A549 (cell line): ENCODE data around the gene ARHGAP27. TPM values are rescaled to one million over a fixed set of nuclear protein-coding genes. Genes with fewer than 3 reads are reported as not detected.

Source experiments
- ATAC-seq, 2 experiments: fragments of 200-7000 bp in 1 of 2; fragments of >200 bp in 1 of 2; cut with Nextera tagmentation in 1 of 2; cut with Tn5 transposase in 1 of 2; 3 replicates each; pipeline versions ENCODE4 v1.8.0 to v1.9.1; 2018 to 2020; ENCODE audit warnings: mild to moderate bottlenecking in 1 of 2, moderate library complexity in 1 of 2
- CTCF ChIA-PET: fragments of 300-600 bp; sonication (Branson Sonifier 250); formaldehyde crosslinking; extraction: SDS; loops from one replicate; lab custom pipeline; 2021; ENCODE audit warnings: antibody characterized with exemption, inconsistent platforms; lab: Yijun Ruan, JAX
- POLR2A ChIA-PET: fragments of 350-600 bp; formaldehyde crosslinking; extraction: SDS; loops from one replicate; lab custom pipeline; 2021; ENCODE audit warnings: antibody characterized with exemption, inconsistent platforms; lab: Yijun Ruan, JAX
- DNase-seq, 2 experiments: peaks; one replicate each; pipeline versions ENCODE4 v3.0.0 to v3.0.0-alpha.2; 2011 to 2016; ENCODE audit warnings: low read depth in 1 of 2, low spot score in 1 of 2
- FAIRE-seq: peaks from 2 replicates; lab custom pipeline; 2011; peaks lifted over from hg19 to GRCh38; lab: Jason Lieb, UNC
- H3K27ac ChIP-seq, 2 experiments: fragments of >200 bp; sonication (Bioruptor Twin); formaldehyde crosslinking; 3 replicates each; pipeline ENCODE4 v1.5.1; 2016 to 2017
- H3K4me1 ChIP-seq: fragments of >200 bp; sonication (Bioruptor Twin); formaldehyde crosslinking; 3 replicates; pipeline ENCODE4 v1.6.1; 2016
- H3K4me2 ChIP-seq: fragments of >200 bp; sonication (Bioruptor Twin); formaldehyde crosslinking; 3 replicates; pipeline ENCODE4 v1.6.1; 2016
- H3K4me3 ChIP-seq: fragments of >200 bp; sonication (Bioruptor Twin); formaldehyde crosslinking; 3 replicates; pipeline ENCODE4 v1.5.1; 2016
- H3K9me3 ChIP-seq: fragments of >200 bp; sonication (Bioruptor Twin); formaldehyde crosslinking; 3 replicates; pipeline ENCODE4 v1.6.1; 2016
- CBX8 ChIP-seq: fragments of 200-600 bp; sonication (generic); IDR thresholded peaks from 2 replicates; pipeline ENCODE4 v1.6.1; 2016
- CHD2 ChIP-seq: fragments of 150-350 bp; IDR thresholded peaks from 2 replicates; pipeline ENCODE4 v1.6.1; 2014; ENCODE audit warnings: low read length; ENCODE audit not compliant: partially characterized antibody
- EHMT2 ChIP-seq: fragments of 200-600 bp; sonication (generic); IDR thresholded peaks from 2 replicates; pipeline ENCODE4 v1.6.1; 2016; ENCODE audit warnings: antibody characterized with exemption, low read depth, mild to moderate bottlenecking, moderate library complexity
- EP300 ChIP-seq, 2 experiments: fragments of >200 bp; sonication (Bioruptor Twin); formaldehyde crosslinking; IDR thresholded peaks; 2 replicates in 1 of 2; 3 replicates in 1 of 2; pipeline ENCODE4 v1.6.1; 2016 to 2017
- ESRRA ChIP-seq: fragments of 150-350 bp; IDR thresholded peaks from 2 replicates; pipeline ENCODE4 v1.6.1; 2014; ENCODE audit warnings: mild to moderate bottlenecking, low read length, borderline replicate concordance
- FOSB ChIP-seq: fragments of 250-450 bp; sonication (Bioruptor Pico); IDR thresholded peaks from 2 replicates; pipeline ENCODE4 v1.5.0; 2020; ENCODE audit warnings: mild to moderate bottlenecking, moderate library complexity
- FOXS1 ChIP-seq: fragments of 250-450 bp; sonication (Bioruptor Pico); IDR thresholded peaks from 2 replicates; pipeline ENCODE4 v1.5.0; 2020; ENCODE audit warnings: mild to moderate bottlenecking, moderate library complexity
- HDAC2 ChIP-seq: fragments of 200-600 bp; sonication (generic); IDR thresholded peaks from 2 replicates; pipeline ENCODE4 v1.6.1; 2016
- HOXB13 ChIP-seq: fragments of 250-450 bp; sonication (Bioruptor Pico); IDR thresholded peaks from 2 replicates; pipeline ENCODE4 v1.5.0; 2020; ENCODE audit warnings: low read depth, mild to moderate bottlenecking, moderate library complexity
- HOXB5 ChIP-seq: fragments of 250-450 bp; sonication (Bioruptor Pico); IDR thresholded peaks from 2 replicates; pipeline ENCODE4 v1.5.0; 2020; ENCODE audit warnings: mild to moderate bottlenecking, moderate library complexity
- JUN ChIP-seq, 2 experiments: fragments of >200 bp; sonication (Bioruptor Twin); formaldehyde crosslinking; IDR thresholded peaks; 2 replicates in 1 of 2; 3 replicates in 1 of 2; pipeline ENCODE4 v1.6.1; 2016 to 2017
- MAZ ChIP-seq: fragments of 150-350 bp; IDR thresholded peaks from 2 replicates; pipeline ENCODE4 v1.6.1; 2014; ENCODE audit warnings: antibody characterized with exemption, low read depth, low read length, borderline replicate concordance
- MYC ChIP-seq: IDR thresholded peaks from 2 replicates; pipeline ENCODE4 v1.6.1; 2012; ENCODE audit warnings: mild to moderate bottlenecking, inconsistent platforms, low read length, improper control_type of control experiment, borderline replicate concordance
- NPAS2 ChIP-seq: fragments of 250-450 bp; sonication (Bioruptor Pico); IDR thresholded peaks from 2 replicates; pipeline ENCODE4 v1.8.0; 2022; ENCODE audit warnings: mild to moderate bottlenecking, moderate library complexity, borderline replicate concordance
- POLR2A ChIP-seq: IDR thresholded peaks from 2 replicates; pipeline ENCODE4 v1.6.1; 2012; ENCODE audit warnings: mild to moderate bottlenecking, low read length
- POLR2AphosphoS2 ChIP-seq: conservative IDR thresholded peaks from 2 replicates; pipeline ENCODE4 v1.6.1; 2012; ENCODE audit warnings: low read length, improper control_type of control experiment, inconsistent platforms
- RAD21 ChIP-seq, 2 experiments: fragments of >200 bp in 1 of 2; sonication (Bioruptor Twin) in 1 of 2; formaldehyde crosslinking in 1 of 2; IDR thresholded peaks in 1 of 2; conservative IDR thresholded peaks in 1 of 2; 2 replicates in 1 of 2; 3 replicates in 1 of 2; pipeline ENCODE4 v1.6.1; 2012 to 2018; ENCODE audit warnings: inconsistent platforms in 1 of 2
- RCOR1 ChIP-seq: fragments of 150-350 bp; IDR thresholded peaks from 2 replicates; pipeline ENCODE4 v1.6.1; 2014; ENCODE audit warnings: antibody characterized with exemption, low read length, low read depth
- REST ChIP-seq: fragments of 200-600 bp; sonication (generic); IDR thresholded peaks from 2 replicates; pipeline ENCODE4 v1.6.1; 2016; ENCODE audit warnings: antibody characterized with exemption, mild to moderate bottlenecking, moderate library complexity
- RNF2 ChIP-seq: fragments of 200-600 bp; sonication (generic); IDR thresholded peaks from 2 replicates; pipeline ENCODE4 v1.6.1; 2016; ENCODE audit warnings: low read depth, mild to moderate bottlenecking, antibody characterized with exemption, moderate library complexity, borderline replicate concordance
- SMC3 ChIP-seq: fragments of >200 bp; sonication (Bioruptor Twin); formaldehyde crosslinking; IDR thresholded peaks from 3 replicates; pipeline ENCODE4 v1.6.1; 2018; ENCODE audit warnings: inconsistent platforms
- USF2 ChIP-seq: fragments of 450-650 bp; IDR thresholded peaks from 2 replicates; pipeline ENCODE4 v1.6.1; 2014; ENCODE audit warnings: antibody characterized with exemption
- ZC3H11A ChIP-seq: fragments of 450-650 bp; IDR thresholded peaks from 2 replicates; pipeline ENCODE4 v1.6.1; 2014; ENCODE audit warnings: antibody characterized with exemption, mild to moderate bottlenecking
- ZFP36 ChIP-seq: fragments of 450-650 bp; IDR thresholded peaks from 2 replicates; pipeline ENCODE4 v1.6.1; 2014; ENCODE audit warnings: borderline replicate concordance; ENCODE audit not compliant: partially characterized antibody
- ZSCAN20 ChIP-seq: fragments of 250-450 bp; sonication (Bioruptor Pico); IDR thresholded peaks from 2 replicates; pipeline ENCODE4 v1.8.0; 2022; ENCODE audit warnings: mild to moderate bottlenecking, moderate library complexity
- WGBS: methylation state at CpG from one replicate; pipeline ENCODE4 v1.1.6; 2017; ENCODE audit errors: missing lambda C conversion rate; 5-methylcytosine and 5-hydroxymethylcytosine counted together
- polyA plus RNA-seq, 4 experiments: library from polyadenylated mRNA; depleted of rRNA in 3 of 4; stranded (reverse); fragments of >200 nt; fragmentation: RNase III in 1 of 4; extraction: RNeasy Plus Mini Kit Qiagen cat#74134 plus additional on column Dnase treatment in 1 of 4; gene quantifications; 2 replicates in 3 of 4; 3 replicates in 1 of 4; pipeline ENCODE4 v1.2.3, GENCODE V29; 2011 to 2017
- TF ChIP-seq, protein P1 (sequence below): IDR thresholded peaks from 2 replicates; pipeline ENCODE4 v1.6.1; 2012

The ARHGAP27 gene
- polyA plus RNA-seq, 2 of the 4 experiments (the other 2 are of a cell fraction) = 10.0 to 16.4 TPM

DNA sequence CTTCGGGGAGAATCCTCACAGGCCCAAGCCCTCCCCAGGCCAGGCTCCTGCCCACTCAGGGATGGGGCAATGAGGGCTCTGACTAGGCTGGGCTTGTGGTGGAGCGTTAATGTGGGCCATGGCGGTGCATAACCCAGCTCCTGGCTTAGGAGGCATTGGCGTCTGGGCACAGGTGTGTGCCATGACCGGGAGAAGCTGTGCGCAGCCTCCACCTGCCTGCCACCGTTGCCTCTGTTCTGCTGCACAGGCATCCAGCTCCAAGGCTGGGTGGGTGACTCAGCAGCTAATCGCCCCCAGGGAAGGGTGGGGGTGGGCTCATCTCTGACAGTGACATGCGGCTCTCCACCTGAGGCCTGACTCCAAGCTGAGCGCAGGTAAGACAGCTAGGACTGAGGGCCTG lies 3.5 kb upstream of the ARHGAP27 start:
- H3K9me3 ChIP-seq = no peaks in the 10 kb centered on the region
- no peak overlapping the region for H3K4me2 ChIP-seq
- no peak for ATAC-seq
- TF ChIP-seq POLR2AphosphoS2 (no peak), ZSCAN20 (CRISPR knock-in tag) (no peak), ZFP36 (no peak), ESRRA (no peak), RCOR1 (no peak), USF2 (no peak), NPAS2 (CRISPR knock-in tag) (no peak), RAD21 (conservative IDR thresholded peaks at IDR 0.05 in 1 of 2, IDR thresholded peaks at IDR 0.05 in 1 of 2) (no peak), HOXB13 (CRISPR knock-in tag) (no peak), REST (no peak), CBX8 (no peak), ZC3H11A (no peak)
- H3K27ac ChIP-seq = no peak overlapping the region
- POLR2A ChIA-PET = no interaction called here
- CTCF ChIA-PET = interaction anchor here (1.8 to 6.9 kb wide), 2 partner anchors 10 to 217 kb away, joined by 5 to 53 read pairs; no protein-coding TSS in a partner anchor
- no peak for FAIRE-seq
- no peak overlapping the region for H3K4me3 ChIP-seq
- peaks cover 33% of the 10 kb centered on the region for H3K4me1 ChIP-seq
- WGBS = 72% methylated on average over 9 of the region's 10 CpGs
- DNase-seq = no peak

- DNase-seq (no peak), FAIRE-seq (no peak), ATAC-seq (no peak)
- Histone ChIP-seq H3K27ac (no peak overlapping the region), H3K4me1 (peaks cover 33% of the 10 kb centered on the region), H3K4me3 (no peak overlapping the region), H3K4me2 (no peak overlapping the region), H3K9me3 (no peaks in the 10 kb centered on the region)
- ChIA-PET CTCF (interaction anchor here (1.5 to 1.9 kb wide), 4 partner anchors 10 to 217 kb away, joined by 3 to 9 read pairs (median 7); no protein-coding TSS in a partner anchor), POLR2A (no interaction called here)
- 73% methylated on average over 5 of the region's 5 CpGs for WGBS
- TF ChIP-seq CBX8 = no peak
- no peak for TF ChIP-seq RAD21 (conservative IDR thresholded peaks at IDR 0.05 in 1 of 2, IDR thresholded peaks at IDR 0.05 in 1 of 2)
- TF ChIP-seq EP300 (IDR thresholded peaks at IDR 0.05) = no peak
- TF ChIP-seq RCOR1 = no peak
- no peak for TF ChIP-seq HOXB5 (CRISPR knock-in tag)
- TF ChIP-seq JUN (IDR thresholded peaks at IDR 0.05) = no peak
- no peak for TF ChIP-seq FOSB
- TF ChIP-seq EHMT2 = no peak
These were observed 2.8 kb upstream of the ARHGAP27 start for GRCh38 chr17:45435481-45435880.

GRCh38 chr17:45433159-45433535 lies 477 bp upstream of the ARHGAP27 start:
- POLR2A ChIA-PET = no interaction called here
- DNase-seq = no peak
- TF ChIP-seq SMC3 (no peak), POLR2A (no peak), CHD2 (no peak), MAZ (no peak), MYC (no peak), RNF2 (no peak), HOXB5 (CRISPR knock-in tag) (no peak), ESRRA (no peak), HDAC2 (no peak), EP300 (IDR thresholded peaks at IDR 0.05) (no peak), FOXS1 (CRISPR knock-in tag) (no peak)
- TF ChIP-seq, protein P1, sequence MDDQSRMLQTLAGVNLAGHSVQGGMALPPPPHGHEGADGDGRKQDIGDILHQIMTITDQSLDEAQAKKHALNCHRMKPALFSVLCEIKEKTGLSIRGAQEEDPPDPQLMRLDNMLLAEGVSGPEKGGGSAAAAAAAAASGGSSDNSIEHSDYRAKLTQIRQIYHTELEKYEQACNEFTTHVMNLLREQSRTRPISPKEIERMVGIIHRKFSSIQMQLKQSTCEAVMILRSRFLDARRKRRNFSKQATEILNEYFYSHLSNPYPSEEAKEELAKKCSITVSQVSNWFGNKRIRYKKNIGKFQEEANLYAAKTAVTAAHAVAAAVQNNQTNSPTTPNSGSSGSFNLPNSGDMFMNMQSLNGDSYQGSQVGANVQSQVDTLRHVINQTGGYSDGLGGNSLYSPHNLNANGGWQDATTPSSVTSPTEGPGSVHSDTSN = no peak
- Histone ChIP-seq H3K4me3 (no peak overlapping the region), H3K4me1 (peaks cover 26% of the 10 kb centered on the region; the same call in 2 of the 3 replicates), H3K27ac (peak overlapping the region in 1 of 2 experiments; percentile 85; a peak in 2 of 6 replicates), H3K9me3 (no peaks in the 10 kb centered on the region), H3K4me2 (peak overlapping the region; percentile 99; the same call in 1 of the 3 replicates)
- ATAC-seq = no peak
- CTCF ChIA-PET = interaction anchor here (0.7 to 3.0 kb wide), 3 partner anchors 39 to 160 kb away, joined by 3 to 6 read pairs (median 3); no protein-coding TSS in a partner anchor
- FAIRE-seq = no peak
- 81% methylated on average over 3 of the region's 4 CpGs for WGBS
